AG09319 (cell line): ENCODE results near the gene ABCG1.

Source experiments
- DNase-seq: peaks from one replicate; pipeline ENCODE4 v3.0.0-alpha.2; 2010; ENCODE audit warnings: low read depth; ENCODE audit errors: extremely low read depth
- TF ChIP-seq, protein P1 (sequence below): IDR thresholded peaks from 2 replicates; pipeline ENCODE4 v1.5.1; 2011; ENCODE audit warnings: low read depth, mild to moderate bottlenecking, inconsistent platforms, low read length, moderate library complexity

Gene ABCG1

DNA sequence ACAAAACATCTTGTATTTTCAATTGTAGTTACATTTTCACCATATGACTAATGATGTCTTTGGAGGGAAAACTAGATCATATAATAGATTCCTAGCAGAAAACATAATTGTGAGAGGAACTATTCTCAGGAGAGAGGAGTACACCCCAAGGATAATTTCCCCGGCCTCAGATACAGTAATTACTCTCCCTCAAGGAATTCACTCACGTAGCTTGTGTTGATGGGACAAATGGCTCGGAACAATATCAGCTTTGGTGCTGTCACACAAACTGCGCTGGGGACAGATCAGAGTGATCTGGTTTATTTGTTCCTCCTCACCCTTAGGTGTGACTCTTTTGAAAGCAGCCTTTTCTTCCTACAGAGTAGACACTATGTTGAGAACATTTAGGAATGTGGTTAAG, 11.2 kb downstream of the ABCG1 start:
- TF ChIP-seq, protein P1, sequence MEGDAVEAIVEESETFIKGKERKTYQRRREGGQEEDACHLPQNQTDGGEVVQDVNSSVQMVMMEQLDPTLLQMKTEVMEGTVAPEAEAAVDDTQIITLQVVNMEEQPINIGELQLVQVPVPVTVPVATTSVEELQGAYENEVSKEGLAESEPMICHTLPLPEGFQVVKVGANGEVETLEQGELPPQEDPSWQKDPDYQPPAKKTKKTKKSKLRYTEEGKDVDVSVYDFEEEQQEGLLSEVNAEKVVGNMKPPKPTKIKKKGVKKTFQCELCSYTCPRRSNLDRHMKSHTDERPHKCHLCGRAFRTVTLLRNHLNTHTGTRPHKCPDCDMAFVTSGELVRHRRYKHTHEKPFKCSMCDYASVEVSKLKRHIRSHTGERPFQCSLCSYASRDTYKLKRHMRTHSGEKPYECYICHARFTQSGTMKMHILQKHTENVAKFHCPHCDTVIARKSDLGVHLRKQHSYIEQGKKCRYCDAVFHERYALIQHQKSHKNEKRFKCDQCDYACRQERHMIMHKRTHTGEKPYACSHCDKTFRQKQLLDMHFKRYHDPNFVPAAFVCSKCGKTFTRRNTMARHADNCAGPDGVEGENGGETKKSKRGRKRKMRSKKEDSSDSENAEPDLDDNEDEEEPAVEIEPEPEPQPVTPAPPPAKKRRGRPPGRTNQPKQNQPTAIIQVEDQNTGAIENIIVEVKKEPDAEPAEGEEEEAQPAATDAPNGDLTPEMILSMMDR, result no peak

DNA sequence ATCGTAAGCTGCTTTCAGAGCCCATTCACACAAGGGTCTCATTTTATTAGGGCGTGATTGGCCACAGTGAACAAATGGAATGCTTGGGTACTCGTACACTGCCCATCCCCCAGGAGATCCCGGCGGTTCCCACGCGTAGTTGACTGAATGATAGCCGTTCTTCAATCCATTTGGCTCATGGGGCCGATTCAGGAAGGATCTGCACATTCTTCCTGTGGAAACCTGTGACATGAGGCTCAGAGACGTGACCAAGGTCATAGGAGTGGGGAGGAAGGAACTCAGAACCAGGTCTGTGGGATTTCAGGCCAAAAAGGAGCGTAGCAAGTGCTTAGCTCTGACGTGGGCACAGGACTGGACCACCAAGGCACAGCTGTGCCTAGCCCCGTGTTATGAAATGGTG, 11.7 kb downstream of the ABCG1 start:
- TF ChIP-seq, protein P1, result no peak
- no peak for DNase-seq

More for the DNA sequence above, 11.2 kb downstream of the ABCG1 start:
- no peak for DNase-seq

DNA sequence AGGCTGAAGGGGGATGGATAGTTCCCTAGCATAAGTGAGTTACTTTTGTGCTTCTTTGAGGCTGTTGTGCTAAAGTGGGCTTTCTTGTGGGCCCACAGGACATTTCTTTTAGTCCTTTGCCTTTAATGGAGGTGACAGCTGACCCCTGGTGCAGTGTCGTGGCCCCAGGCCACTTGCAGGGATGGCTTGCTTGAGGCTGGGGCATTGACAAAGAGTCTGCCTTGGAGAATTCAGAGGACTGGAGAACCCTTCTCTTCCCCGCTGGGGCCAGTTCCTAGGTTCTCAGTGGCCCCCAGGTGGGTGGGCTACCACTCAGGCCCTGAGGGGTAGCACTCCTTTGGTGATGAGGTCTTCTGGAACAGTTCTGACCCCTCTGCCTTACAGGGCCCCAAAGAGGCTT, 12.8 kb downstream of the ABCG1 start:
- DNase-seq, result no peak
- TF ChIP-seq, protein P1, result no peak

DNA sequence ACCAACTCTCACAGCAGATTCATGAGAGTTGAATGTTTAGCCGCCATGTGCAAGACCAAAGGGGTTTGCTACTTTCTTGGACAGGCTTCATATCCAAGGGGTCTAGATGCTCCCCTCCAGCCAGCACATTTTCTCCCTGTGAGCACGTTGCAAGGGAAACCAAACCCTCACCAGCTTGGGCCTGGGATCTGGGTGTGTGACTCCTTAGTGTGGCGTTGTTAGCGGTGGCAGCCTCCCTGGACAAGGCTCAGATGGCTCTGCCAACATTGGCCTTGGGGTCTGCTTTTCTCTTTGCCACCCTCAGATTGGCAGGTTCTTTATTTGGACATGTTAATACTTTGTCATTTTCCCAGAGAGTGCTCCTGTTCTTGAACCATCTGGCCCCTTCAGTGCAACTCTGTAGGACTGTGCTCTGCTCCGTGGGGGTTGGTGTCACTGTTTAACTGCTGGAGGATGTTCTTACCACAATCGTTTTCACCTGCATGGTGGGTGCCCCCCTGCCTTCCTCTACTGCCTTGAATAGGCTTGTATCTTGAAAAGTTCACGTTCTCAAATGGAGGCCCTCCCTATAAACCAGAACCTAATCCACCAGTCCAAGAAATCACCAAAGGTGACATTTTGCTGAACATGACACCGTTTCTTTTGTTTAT, 13.4 kb downstream of the ABCG1 start:
- DNase-seq, result no peak
- TF ChIP-seq, protein P1, result no peak

DNA sequence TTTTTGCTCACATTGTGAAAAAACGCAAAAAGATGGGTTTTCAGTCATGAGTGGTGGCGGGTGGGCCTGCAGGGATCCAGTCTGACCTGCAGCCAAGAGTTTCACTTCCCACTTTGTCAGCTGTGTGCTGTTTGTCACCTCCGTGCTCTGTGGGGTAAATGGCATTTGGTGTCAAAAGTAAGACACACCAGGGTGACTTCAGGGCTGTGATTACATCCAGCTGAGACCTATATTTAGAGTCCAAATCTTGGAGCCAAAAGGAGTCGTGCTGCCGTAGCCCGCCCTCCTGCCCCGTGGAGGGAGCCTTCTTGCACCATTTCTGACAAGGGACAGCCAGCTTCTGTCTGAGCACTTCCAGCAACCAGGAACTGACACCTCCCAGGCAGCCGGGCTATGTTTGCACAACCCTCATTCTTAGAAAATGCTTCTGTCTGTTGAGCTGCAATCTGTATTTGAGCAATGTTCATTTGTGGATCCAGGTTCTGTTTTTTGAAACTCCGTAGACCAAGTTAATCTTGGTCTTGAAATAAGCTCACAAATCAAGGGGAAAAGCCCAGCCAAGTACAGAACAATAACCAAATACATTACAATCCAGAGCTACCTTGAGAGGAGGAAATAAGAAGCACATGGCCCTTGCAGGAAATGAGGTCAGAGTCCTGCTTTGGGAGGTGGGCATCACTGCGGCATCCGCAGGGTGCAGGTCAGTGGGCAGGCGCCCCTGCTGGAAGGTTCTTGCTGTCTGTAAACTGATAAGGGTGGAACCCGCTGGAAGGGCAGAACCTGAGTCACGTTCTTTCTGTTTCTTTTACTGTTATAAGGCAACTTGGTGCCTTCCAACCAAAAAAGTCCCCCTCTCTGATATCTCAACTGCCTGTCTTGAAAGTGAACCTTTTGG, 14.4 kb downstream of the ABCG1 start:
- TF ChIP-seq, protein P1, result no peak

DNA sequence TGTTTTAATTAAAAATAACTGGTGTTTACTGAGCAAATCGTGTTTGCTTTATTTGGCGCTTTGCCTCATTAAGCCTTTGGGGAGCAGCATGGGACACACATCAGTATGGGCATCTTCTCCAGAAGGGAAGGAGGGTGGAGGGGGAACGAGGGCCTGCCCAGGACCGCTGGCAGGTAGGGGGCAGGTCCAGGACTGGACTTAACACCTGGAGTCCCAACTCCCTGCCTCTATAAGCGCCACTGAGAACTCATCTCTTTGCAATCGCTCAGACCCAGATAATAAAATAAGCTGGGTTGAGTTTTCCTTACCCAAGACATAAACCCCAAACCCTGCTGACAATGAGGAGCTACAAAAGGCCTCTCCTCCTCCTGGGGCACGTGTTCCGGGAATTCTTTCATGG, 15.1 kb downstream of the ABCG1 start:
- no peak for DNase-seq
- TF ChIP-seq, protein P1, result no peak

More for the DNA sequence above, 14.4 kb downstream of the ABCG1 start:
- DNase-seq, result no peak

DNA sequence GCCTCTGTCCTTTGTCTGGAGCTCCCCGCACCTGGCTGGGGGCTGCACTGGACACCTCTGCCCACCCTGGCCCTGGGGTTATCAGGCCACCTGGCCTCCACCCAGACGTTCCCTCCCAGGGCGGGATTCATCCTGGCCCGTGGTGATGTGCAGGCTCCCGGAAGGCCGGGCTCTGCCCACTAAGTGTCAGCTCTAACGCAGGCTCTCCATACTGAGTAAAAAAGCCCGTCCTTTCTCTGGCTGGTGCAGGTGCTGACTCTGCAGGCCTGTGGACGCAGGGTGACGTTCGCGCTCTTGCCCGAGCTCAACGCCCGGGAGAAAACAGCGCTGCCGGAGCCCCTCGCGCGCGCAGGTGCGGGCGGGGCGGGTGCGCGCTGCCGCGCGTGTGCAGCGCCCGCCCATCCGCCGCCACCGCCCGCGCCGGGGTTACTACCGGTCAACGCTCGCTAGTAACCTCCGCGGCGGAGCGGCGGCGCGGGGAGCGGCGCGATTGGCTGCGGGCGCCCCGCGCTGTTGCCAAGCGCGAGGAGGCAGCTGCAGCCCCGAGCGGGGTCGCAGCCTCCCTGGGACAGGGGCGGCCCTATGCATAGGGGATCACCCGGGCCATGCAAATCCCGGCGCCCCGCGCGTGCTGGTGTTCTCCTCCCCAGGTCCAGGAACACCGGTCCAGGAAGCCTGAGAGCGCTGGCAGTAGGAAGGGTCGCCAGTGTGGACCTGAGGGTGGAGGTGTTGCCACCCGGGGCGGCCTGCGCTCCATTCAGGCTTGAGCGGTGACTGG, 15.7 kb downstream of the ABCG1 start:
- TF ChIP-seq, protein P1, result no peak
- DNase-seq, result no peak
